Neural cell (in vitro differentiated cells): Measurements from ENCODE around the gene ZC3H7B. TPM values are rescaled to one million over a fixed set of nuclear protein-coding genes. Genes with fewer than 3 reads are reported as not detected.

Source experiments
- H2AFZ ChIP-seq: fragments of 200-600, 300-800 bp; sonication (generic), shearing (Covaris generic); 2 replicates; pipeline ENCODE4 v1.6.0; 2014; ENCODE audit warnings: low read depth, mild to moderate bottlenecking, antibody characterized with exemption, low read length, moderate library complexity
- H3F3A ChIP-seq: fragments of 200-600 bp; shearing (Covaris generic); 2 replicates; pipeline ENCODE4 v1.6.1; 2016; ENCODE audit warnings: mild to moderate bottlenecking, moderate library complexity, mixed read lengths, antibody characterized with exemption, low read length; ENCODE audit not compliant: insufficient read depth, poor library complexity, severe bottlenecking
- H3K27ac ChIP-seq: fragments of 200-600, 300-800 bp; sonication (generic), shearing (Covaris generic); 2 replicates; pipeline ENCODE4 v1.5.1; 2014; ENCODE audit warnings: mild to moderate bottlenecking, low read length, moderate library complexity
- H3K27me3 ChIP-seq: fragments of 300-800, 200-600 bp; sonication (generic), shearing (Covaris generic); 2 replicates; pipeline ENCODE4 v1.6.0; 2014; ENCODE audit warnings: mild to moderate bottlenecking, low read depth, low read length, moderate library complexity; ENCODE audit not compliant: insufficient read depth
- H3K36me3 ChIP-seq: fragments of 300-800, 200-600 bp; sonication (generic), shearing (Covaris generic); 2 replicates; pipeline ENCODE4 v1.5.1; 2014; ENCODE audit warnings: mild to moderate bottlenecking, antibody characterized with exemption, low read length, moderate library complexity; ENCODE audit not compliant: insufficient read depth
- H3K4me2 ChIP-seq: fragments of 300-800, 200-600 bp; sonication (generic), shearing (Covaris generic); 2 replicates; pipeline ENCODE4 v1.6.0; 2014; ENCODE audit warnings: mild to moderate bottlenecking, low read length
- H3K4me3 ChIP-seq: fragments of 300-800, 200-600 bp; sonication (generic), shearing (Covaris generic); 2 replicates; pipeline ENCODE4 v1.5.1; 2014; ENCODE audit warnings: mild to moderate bottlenecking, low read length, moderate library complexity
- H3K79me2 ChIP-seq: fragments of 200-600 bp; shearing (Covaris generic); replicated peaks from 2 replicates; pipeline ENCODE4 v1.6.0; 2014; ENCODE audit warnings: mild to moderate bottlenecking, low read length, moderate library complexity; ENCODE audit not compliant: insufficient read depth
- H3K9ac ChIP-seq: fragments of 300-800, 200-600 bp; sonication (generic), shearing (Covaris generic); 2 replicates; pipeline ENCODE4 v1.6.1; 2016; ENCODE audit warnings: mild to moderate bottlenecking, low read length, mixed read lengths
- H3K9me2 ChIP-seq: fragments of 200-600 bp; shearing (Covaris generic); 2 replicates; pipeline ENCODE4 v1.6.1; 2016; ENCODE audit warnings: mild to moderate bottlenecking, low read length, mixed read lengths; ENCODE audit not compliant: insufficient read depth
- H3K9me3 ChIP-seq: fragments of 200-600, 300-800 bp; sonication (generic), shearing (Covaris generic); 2 replicates; pipeline ENCODE4 v1.6.1; 2016; ENCODE audit warnings: mild to moderate bottlenecking, mixed run types, low read length, moderate library complexity, mixed read lengths
- H4K20me1 ChIP-seq: fragments of 200-600 bp; shearing (Covaris generic); 2 replicates; pipeline ENCODE4 v1.6.1; 2016; ENCODE audit warnings: mild to moderate bottlenecking, mixed run types; ENCODE audit not compliant: insufficient read depth
- EP300 ChIP-seq: fragments of 450-650 bp; conservative IDR thresholded peaks from 2 replicates; pipeline ENCODE4 v1.6.1; 2014; ENCODE audit warnings: antibody characterized with exemption, mild to moderate bottlenecking, moderate library complexity; ENCODE audit not compliant: poor library complexity, severe bottlenecking
- EZH2 ChIP-seq: fragments of 200-600, 300-800 bp; shearing (Covaris generic), sonication (generic); IDR thresholded peaks from 2 replicates; pipeline ENCODE4 v1.6.1; 2014; ENCODE audit warnings: antibody characterized with exemption, low read length, borderline replicate concordance, mild to moderate bottlenecking; ENCODE audit not compliant: insufficient read depth, poor library complexity, severe bottlenecking
- MXI1 ChIP-seq: fragments of 450-650 bp; conservative IDR thresholded peaks from 2 replicates; pipeline ENCODE4 v1.6.1; 2014; ENCODE audit warnings: antibody characterized with exemption, mild to moderate bottlenecking; ENCODE audit not compliant: poor library complexity, severe bottlenecking
- POLR2AphosphoS5 ChIP-seq: IDR thresholded peaks from 2 replicates; pipeline ENCODE4 v1.6.1; 2012
- RAD21 ChIP-seq: fragments of 450-650 bp; conservative IDR thresholded peaks from 2 replicates; pipeline ENCODE4 v1.6.1; 2014; ENCODE audit warnings: antibody characterized with exemption, mild to moderate bottlenecking, moderate library complexity
- SMC3 ChIP-seq: fragments of 450-650 bp; conservative IDR thresholded peaks from 2 replicates; pipeline ENCODE4 v1.6.1; 2014; ENCODE audit warnings: antibody characterized with exemption, mild to moderate bottlenecking, moderate library complexity; ENCODE audit not compliant: poor library complexity
- TAF1 ChIP-seq: IDR thresholded peaks from 2 replicates; pipeline ENCODE4 v1.6.1; 2012; ENCODE audit warnings: low read depth
- polyA plus RNA-seq: library from polyadenylated mRNA; depleted of rRNA; stranded (reverse); fragments of >200 nt; gene quantifications from 2 replicates; pipeline ENCODE4 v1.2.3, GENCODE V29; 2014
- TF ChIP-seq, protein P1 (sequence below): fragments of 450-650 bp; IDR thresholded peaks from 2 replicates; pipeline ENCODE4 v1.5.1; 2014; ENCODE audit warnings: antibody characterized with exemption, mild to moderate bottlenecking, moderate library complexity; ENCODE audit not compliant: poor library complexity, severe bottlenecking
- TF ChIP-seq, protein P2 (sequence below): IDR thresholded peaks from 2 replicates; pipeline ENCODE4 v1.6.1; 2012; ENCODE audit warnings: borderline replicate concordance

The ZC3H7B gene
- polyA plus RNA-seq, 1 donor from 2014 or later: 34.6 TPM

DNA sequence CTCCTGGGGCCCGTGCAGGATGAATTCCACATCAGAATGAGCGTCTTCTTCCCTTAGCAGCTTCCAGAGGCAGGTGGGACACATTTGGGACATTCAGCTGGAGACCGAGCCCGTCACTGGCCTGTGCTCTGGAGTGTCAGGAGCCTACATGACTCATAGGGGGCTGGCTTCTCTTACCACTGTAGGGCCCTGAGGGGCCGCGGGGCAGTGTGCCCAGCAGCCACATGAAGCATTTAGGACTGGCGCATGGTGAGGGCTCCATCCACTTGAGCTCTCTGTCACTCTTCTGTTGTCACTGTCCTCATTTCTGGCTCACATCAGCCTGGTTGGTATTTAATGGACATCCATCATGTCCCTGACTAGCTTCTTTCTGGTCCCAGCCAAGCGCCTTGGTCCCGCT lies 42.4 kb downstream of the ZC3H7B start:
- Histone ChIP-seq H3K36me3 (peaks cover 7% of the 10 kb centered on the region), H4K20me1 (no peaks in the 10 kb centered on the region), H2AFZ (no peak overlapping the region), H3K4me2 (no peak overlapping the region), H3K9ac (no peak overlapping the region), H3K9me2 (no peaks in the 10 kb centered on the region), H3K9me3 (no peaks in the 10 kb centered on the region), H3F3A (no peaks in the 10 kb centered on the region), H3K4me3 (no peak overlapping the region), H3K27me3 (no peaks in the 10 kb centered on the region), H3K79me2 (no peaks in the 10 kb centered on the region), H3K27ac (no peak overlapping the region)
- TF ChIP-seq, protein P1, sequence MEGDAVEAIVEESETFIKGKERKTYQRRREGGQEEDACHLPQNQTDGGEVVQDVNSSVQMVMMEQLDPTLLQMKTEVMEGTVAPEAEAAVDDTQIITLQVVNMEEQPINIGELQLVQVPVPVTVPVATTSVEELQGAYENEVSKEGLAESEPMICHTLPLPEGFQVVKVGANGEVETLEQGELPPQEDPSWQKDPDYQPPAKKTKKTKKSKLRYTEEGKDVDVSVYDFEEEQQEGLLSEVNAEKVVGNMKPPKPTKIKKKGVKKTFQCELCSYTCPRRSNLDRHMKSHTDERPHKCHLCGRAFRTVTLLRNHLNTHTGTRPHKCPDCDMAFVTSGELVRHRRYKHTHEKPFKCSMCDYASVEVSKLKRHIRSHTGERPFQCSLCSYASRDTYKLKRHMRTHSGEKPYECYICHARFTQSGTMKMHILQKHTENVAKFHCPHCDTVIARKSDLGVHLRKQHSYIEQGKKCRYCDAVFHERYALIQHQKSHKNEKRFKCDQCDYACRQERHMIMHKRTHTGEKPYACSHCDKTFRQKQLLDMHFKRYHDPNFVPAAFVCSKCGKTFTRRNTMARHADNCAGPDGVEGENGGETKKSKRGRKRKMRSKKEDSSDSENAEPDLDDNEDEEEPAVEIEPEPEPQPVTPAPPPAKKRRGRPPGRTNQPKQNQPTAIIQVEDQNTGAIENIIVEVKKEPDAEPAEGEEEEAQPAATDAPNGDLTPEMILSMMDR: no peak
- no peak for TF ChIP-seq POLR2AphosphoS5
- no peak for TF ChIP-seq MXI1

DNA sequence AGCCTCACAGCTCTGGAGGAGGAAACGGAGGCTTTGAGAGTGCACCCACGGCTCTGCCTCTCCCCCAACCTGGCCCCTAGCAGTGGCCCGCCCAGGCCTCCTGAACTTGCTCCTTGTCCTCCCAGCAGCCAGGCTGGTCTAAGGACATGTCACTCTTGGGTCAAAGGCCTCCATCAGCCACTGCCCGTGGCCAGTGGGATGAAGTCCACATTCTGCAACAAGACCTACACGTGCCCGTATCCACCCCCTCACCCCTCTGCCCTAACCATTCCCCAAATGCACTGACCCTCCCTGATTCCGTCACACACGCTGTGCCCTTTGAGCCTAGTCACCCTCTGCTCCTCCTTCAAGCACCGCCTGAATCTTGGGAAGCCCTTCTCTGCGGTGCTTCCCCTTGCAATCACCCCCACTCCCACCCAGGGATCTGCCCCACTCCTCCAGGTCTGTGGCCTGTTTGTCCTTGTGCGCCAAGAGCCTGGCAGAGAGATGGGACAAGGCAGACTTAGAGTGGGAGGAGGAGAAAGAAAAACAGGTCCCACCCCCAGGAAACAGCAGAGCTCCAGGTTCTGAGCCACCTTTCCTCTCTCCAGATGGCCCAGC lies 43.0 kb downstream of the ZC3H7B start:
- no peak overlapping the region for H3K4me2 ChIP-seq
- no peaks in the 10 kb centered on the region for H3K27me3 ChIP-seq
- TF ChIP-seq TAF1 (no peak), EP300 (no peak), MXI1 (no peak), EZH2 (no peak), POLR2AphosphoS5 (no peak), RAD21 (no peak), SMC3 (no peak)
- TF ChIP-seq, protein P1: no peak
- TF ChIP-seq, protein P2, sequence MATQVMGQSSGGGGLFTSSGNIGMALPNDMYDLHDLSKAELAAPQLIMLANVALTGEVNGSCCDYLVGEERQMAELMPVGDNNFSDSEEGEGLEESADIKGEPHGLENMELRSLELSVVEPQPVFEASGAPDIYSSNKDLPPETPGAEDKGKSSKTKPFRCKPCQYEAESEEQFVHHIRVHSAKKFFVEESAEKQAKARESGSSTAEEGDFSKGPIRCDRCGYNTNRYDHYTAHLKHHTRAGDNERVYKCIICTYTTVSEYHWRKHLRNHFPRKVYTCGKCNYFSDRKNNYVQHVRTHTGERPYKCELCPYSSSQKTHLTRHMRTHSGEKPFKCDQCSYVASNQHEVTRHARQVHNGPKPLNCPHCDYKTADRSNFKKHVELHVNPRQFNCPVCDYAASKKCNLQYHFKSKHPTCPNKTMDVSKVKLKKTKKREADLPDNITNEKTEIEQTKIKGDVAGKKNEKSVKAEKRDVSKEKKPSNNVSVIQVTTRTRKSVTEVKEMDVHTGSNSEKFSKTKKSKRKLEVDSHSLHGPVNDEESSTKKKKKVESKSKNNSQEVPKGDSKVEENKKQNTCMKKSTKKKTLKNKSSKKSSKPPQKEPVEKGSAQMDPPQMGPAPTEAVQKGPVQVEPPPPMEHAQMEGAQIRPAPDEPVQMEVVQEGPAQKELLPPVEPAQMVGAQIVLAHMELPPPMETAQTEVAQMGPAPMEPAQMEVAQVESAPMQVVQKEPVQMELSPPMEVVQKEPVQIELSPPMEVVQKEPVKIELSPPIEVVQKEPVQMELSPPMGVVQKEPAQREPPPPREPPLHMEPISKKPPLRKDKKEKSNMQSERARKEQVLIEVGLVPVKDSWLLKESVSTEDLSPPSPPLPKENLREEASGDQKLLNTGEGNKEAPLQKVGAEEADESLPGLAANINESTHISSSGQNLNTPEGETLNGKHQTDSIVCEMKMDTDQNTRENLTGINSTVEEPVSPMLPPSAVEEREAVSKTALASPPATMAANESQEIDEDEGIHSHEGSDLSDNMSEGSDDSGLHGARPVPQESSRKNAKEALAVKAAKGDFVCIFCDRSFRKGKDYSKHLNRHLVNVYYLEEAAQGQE: no peak
- H4K20me1 ChIP-seq: no peaks in the 10 kb centered on the region
- peaks cover 7% of the 10 kb centered on the region for H3K36me3 ChIP-seq
- no peaks in the 10 kb centered on the region for H3F3A ChIP-seq
- H3K9ac ChIP-seq: no peak overlapping the region
- H3K9me3 ChIP-seq: no peaks in the 10 kb centered on the region
- H2AFZ ChIP-seq: no peak overlapping the region
- no peaks in the 10 kb centered on the region for H3K79me2 ChIP-seq
- no peak overlapping the region for H3K27ac ChIP-seq
- no peaks in the 10 kb centered on the region for H3K9me2 ChIP-seq
- no peak overlapping the region for H3K4me3 ChIP-seq
